Ovary (tissue), 9 donors: ENCODE data around the gene CTNND2. TPM values are rescaled to one million over a fixed set of nuclear protein-coding genes. Genes with fewer than 3 reads are reported as not detected.

Experiments
- DNase-seq, 5 donors: peaks; one replicate each; pipeline ENCODE4 v3.0.0-alpha.2; 2019 to 2020
- H3K27ac ChIP-seq, 2 donors: fragments of 200-600 bp; one replicate each; pipeline versions ENCODE4 v1.5.1 to v1.8.0; 2019 to 2022
- H3K27me3 ChIP-seq: fragments of 200-600 bp; one replicate; pipeline ENCODE4 v1.8.0; 2022
- H3K36me3 ChIP-seq: fragments of 200-600 bp; sonication (generic); one replicate; pipeline ENCODE4 v1.5.1; 2019
- H3K4me1 ChIP-seq: one replicate; pipeline ENCODE4 v1.8.1; 2013; ENCODE audit warnings: mild to moderate bottlenecking, moderate library complexity; ENCODE audit not compliant: insufficient read depth
- H3K4me3 ChIP-seq: fragments of 200-600 bp; sonication (generic); one replicate; pipeline ENCODE4 v1.5.1; 2017
- H3K9me3 ChIP-seq, 2 donors: fragments of 200-600 bp in 1 of 2; sonication (generic) in 1 of 2; one replicate each; pipeline versions ENCODE4 v1.5.1 to v1.8.1; 2013 to 2019; ENCODE audit warnings: mild to moderate bottlenecking in 1 of 2, moderate library complexity in 1 of 2
- CTCF ChIP-seq, 3 donors: fragments of 450-650 bp in 2 of 3; fragments of 200-600 bp in 1 of 3; IDR thresholded peaks; one replicate each; pipeline versions ENCODE4 v1.5.1 to v1.8.0; 2016 to 2022; ENCODE audit warnings: antibody characterized with exemption in 3 of 3, mild to moderate bottlenecking in 1 of 3
- EP300 ChIP-seq: sonication (generic); formaldehyde crosslinking; IDR thresholded peaks from one replicate; pipeline ENCODE4 v1.6.1; 2017; ENCODE audit warnings: antibody characterized with exemption
- POLR2A ChIP-seq: fragments of 450-650 bp; IDR thresholded peaks from one replicate; pipeline ENCODE4 v1.6.1; 2017; ENCODE audit warnings: antibody characterized with exemption, mild to moderate bottlenecking, moderate library complexity
- WGBS, 3 donors: extraction: QIAGEN DNeasy Blood & Tissue Kit in 1 of 3; methylation state at CpG; one replicate each; pipeline versions ENCODE4 v1.1.5 to v1.1.7; 2013 to 2017; 5-methylcytosine and 5-hydroxymethylcytosine counted together
- intact Hi-C, 4 donors: fragments of 100-400 bp; cut with DNase I; formaldehyde crosslinking; loops; one replicate each; pipeline versions ENCODE4 v1.11.0 to v1.15.1; 2022 to 2023
- polyA plus RNA-seq, 2 donors: library from polyadenylated mRNA; stranded (reverse); fragments of 200-250 nt in 1 of 2; fragments of 350-450 nt in 1 of 2; fragmentation: Illumina TruSeq in 1 of 2; extraction: RNeasy Lipid Tissue Mini Kit (QIAGEN cat#74804) in 1 of 2; gene quantifications; one replicate each; pipeline ENCODE4 v1.2.3, GENCODE V29; 2013 to 2014
- total RNA-seq, 7 donors: library from RNA; depleted of rRNA in 2 of 7; stranded (reverse); fragments of >200 nt in 2 of 7; fragmentation: NEBNext Ultra II Directional in 3 of 7; extraction: Animal tissue kit (Norgen Biotek cat#: 25700) in 3 of 7; gene quantifications; one replicate each; pipeline versions ENCODE4 v1.1.0 to v1.2.4, GENCODE V29; 2016 to 2023
- donor health status: DM: no; HTN: no; CAD: no; lungs with moderate emphysema.
- donor health status: DM: no; HTN: no; CAD: no.
- donor health status: Bipolar disorder and iron deficiency.
- donor health status: DM: yes; HTN: yes; CAD: no.
- donor health status: DM: no; HTN: no; CAD: no.
- donor health status: DM: yes; HTN: yes; CAD: no.

CTNND2 gene
- total and polyA plus RNA-seq, 9 donors = 0.52 to 13.2 (median 2.3) TPM

DNA sequence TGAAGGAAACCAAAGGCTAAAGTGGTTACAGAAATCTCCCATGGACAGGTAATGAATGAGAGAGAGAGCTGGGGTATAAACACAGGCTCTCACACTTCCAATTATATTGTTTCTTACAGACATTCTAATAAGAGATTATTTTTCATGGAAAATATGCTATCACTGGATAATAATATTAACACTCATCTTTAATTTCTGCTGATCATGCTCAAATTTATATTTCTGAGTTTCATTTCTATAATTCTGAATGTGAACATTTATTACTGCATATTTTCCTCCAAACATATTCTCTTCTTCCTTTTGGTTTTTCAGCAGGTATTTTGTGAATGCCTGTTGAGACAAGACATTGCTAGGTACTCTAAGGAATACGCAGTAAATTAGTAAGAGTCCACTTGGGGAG, 733.0 kb downstream of the CTNND2 start:
- no peaks in the 10 kb centered on the region for H3K4me1 ChIP-seq
- WGBS, 3 donors = 87 to 91% (median 88%) methylated on average over 1 of the region's 1 CpG
- TF ChIP-seq CTCF (IDR thresholded peaks at IDR 0.05) (no peak), EP300 (no peak), POLR2A (no peak)
- intact Hi-C loops = no loop called here
- no peaks in the 10 kb centered on the region for H3K27me3 ChIP-seq
- H3K36me3 ChIP-seq = no peaks in the 10 kb centered on the region
- no peak overlapping the region for H3K27ac ChIP-seq
- no peak overlapping the region for H3K4me3 ChIP-seq
- DNase-seq = no peak
- no peaks in the 10 kb centered on the region for H3K9me3 ChIP-seq

DNA sequence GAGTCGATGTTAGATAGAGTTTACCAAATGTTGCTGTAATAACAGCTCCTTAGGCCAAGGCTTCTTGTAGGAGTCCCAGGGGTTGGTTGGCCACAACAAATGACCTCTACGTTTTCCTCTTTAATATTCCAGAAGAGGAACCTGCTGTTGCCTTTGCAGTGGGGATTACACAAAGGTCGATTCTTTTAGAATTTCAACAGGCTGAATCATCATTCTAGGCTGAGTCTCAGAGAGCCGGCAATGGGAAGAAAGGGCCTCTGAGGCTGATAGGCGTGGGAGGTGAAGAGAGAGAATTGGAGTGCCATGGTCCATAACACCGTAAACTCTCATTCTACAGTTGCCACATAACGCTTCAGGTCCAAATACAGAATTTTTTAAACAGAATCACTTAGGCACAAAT, 737.3 kb downstream of the CTNND2 start:
- Histone ChIP-seq H3K27me3 (no peaks in the 10 kb centered on the region), H3K36me3 (no peaks in the 10 kb centered on the region), H3K4me3 (no peak overlapping the region), H3K27ac (no peak overlapping the region), H3K9me3 (no peaks in the 10 kb centered on the region), H3K4me1 (no peaks in the 10 kb centered on the region)
- no peak for DNase-seq
- intact Hi-C loops = no loop called here
- WGBS, 3 donors = 69 to 77% (median 71%) methylated on average over 7 of the region's 7 CpGs
- no peak for TF ChIP-seq EP300
- no peak for TF ChIP-seq POLR2A
- TF ChIP-seq CTCF (IDR thresholded peaks at IDR 0.05) = no peak

DNA sequence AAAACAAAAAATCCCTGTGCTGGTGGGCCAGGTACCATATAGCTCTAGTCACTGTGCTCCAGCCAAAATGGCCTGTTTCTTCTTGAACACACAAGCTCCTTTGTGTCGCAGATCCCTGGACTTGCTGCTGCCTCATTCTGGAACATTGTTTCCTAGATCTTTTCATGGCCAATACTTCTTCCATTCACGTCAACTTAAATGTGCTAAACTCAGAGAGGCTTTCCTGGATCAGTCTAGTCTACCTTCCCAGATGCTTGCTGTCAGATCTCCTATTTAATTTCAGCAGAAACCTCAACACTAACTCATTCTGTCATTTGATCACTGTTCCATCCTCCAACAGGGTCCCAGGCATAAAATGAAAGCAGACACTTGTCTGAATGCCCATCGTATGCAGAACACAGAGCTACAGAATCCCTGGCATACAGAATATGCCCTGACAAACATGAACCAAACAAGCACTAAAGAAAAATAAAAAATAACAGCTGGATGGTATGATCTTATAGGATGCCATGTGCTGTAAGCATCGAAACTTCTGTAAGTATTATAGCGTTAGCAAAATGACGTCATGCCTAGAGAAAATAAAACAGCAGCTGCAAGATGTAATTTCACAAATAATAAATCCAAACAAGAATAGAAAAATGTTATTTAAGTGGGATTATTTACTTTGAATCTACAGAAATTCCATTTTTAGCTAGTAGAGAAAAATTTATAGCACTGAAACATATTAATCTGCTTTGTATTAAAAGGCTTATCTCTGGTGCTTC, 739.5 kb downstream of the CTNND2 start:
- Histone ChIP-seq H3K4me1 (no peaks in the 10 kb centered on the region), H3K27ac (no peak overlapping the region), H3K27me3 (no peaks in the 10 kb centered on the region), H3K4me3 (no peak overlapping the region), H3K9me3 (no peaks in the 10 kb centered on the region), H3K36me3 (no peaks in the 10 kb centered on the region)
- WGBS, 3 donors = 67 to 77% (median 68%) methylated on average over 6 of the region's 6 CpGs
- DNase-seq = no peak
- intact Hi-C loops = no loop called here
- TF ChIP-seq CTCF (IDR thresholded peaks at IDR 0.05) (no peak), POLR2A (no peak)

DNA sequence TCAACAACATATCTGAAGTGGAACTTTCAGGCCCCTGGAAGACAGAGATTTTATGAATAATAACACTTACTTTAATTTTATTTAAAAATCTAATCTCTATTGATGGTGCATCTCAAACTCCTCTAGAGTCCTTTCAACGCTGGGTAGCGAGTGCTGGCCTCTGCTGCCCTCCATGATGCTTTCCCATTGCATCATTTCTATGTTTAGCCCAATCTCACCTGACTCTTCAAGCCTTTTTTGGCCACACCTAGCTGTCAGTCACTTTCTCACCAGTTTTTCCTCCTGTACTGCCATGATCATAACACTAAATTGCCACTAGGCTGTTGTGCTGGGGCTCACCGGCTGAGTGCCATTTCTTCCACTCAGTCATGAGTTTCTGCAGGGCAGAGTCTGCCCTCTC, 747.1 kb downstream of the CTNND2 start:
- 89 to 95% (median 89%) methylated on average over 3 of the region's 3 CpGs for WGBS, 3 donors
- Histone ChIP-seq H3K9me3 (no peaks in the 10 kb centered on the region), H3K36me3 (no peaks in the 10 kb centered on the region), H3K4me1 (no peaks in the 10 kb centered on the region), H3K27me3 (no peaks in the 10 kb centered on the region), H3K4me3 (no peak overlapping the region), H3K27ac (no peak overlapping the region)
- DNase-seq = no peak
- TF ChIP-seq CTCF (IDR thresholded peaks at IDR 0.05) = no peak
- no peak for TF ChIP-seq EP300
- TF ChIP-seq POLR2A = no peak
- intact Hi-C loops = no loop called here
